Hematopoietic multipotent progenitor cell (in vitro differentiated cells): ENCODE results near the gene NLRP7. TPM values are rescaled to one million over a fixed set of nuclear protein-coding genes. Genes with fewer than 3 reads are reported as not detected.
A peak's percentile ranks its signal among the peaks of the same experiment; 100 is the strongest.
"Not testable (repeated sequence)": the region's sequence is repeated elsewhere in the genome, so short reads cannot be mapped to it uniquely, and the experiment has no call there.

ENCODE experiments used
- DNase-seq, 3 donors: peaks; one replicate each; pipeline ENCODE4 v3.0.0-alpha.2; 2011 to 2015; ENCODE audit warnings: low read depth in 2 of 3, low spot score in 2 of 3
- total RNA-seq: library from RNA; depleted of rRNA; stranded (reverse); fragments of >200 nt; gene quantifications from one replicate; pipeline ENCODE4 v1.2.3, GENCODE V29; 2012

NLRP7 gene
- total RNA-seq, 1 donor, result not detected

- peak in 1 of 3 donors; percentile 18 for DNase-seq
Observed at GRCh38 chr19:54921082-54921481, 26.2 kb downstream of the NLRP7 start.

GRCh38 chr19:54919646-54920563 is 27.4 kb downstream of the NLRP7 start:
- DNase-seq, result not testable (repeated sequence)

- no peak for DNase-seq
Observed at GRCh38 chr19:54918499-54918898, 28.8 kb downstream of the NLRP7 start.

- DNase-seq, result no peak
Observed at GRCh38 chr19:54916822-54917221, 30.5 kb downstream of the NLRP7 start.

DNA sequence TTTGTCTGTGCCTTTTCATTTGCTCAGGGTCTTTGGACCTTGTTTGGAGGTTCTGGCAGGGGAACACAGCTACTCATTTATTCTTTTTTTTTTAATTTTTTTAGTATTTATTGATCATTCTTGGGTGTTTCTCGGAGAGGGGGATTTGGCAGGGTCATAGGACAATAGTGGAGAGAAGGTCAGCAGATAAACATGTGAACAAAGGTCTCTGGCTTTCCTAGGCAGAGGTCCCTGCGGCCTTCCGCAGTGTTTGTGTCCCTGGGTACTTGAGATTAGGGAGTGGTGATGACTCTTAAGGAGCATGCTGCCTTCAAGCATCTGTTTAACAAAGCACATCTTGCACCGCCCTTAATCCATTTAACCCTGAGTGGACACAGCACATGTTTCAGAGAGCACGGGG is 39.4 kb downstream of the NLRP7 start:
- DNase-seq, result not testable (repeated sequence)

DNA sequence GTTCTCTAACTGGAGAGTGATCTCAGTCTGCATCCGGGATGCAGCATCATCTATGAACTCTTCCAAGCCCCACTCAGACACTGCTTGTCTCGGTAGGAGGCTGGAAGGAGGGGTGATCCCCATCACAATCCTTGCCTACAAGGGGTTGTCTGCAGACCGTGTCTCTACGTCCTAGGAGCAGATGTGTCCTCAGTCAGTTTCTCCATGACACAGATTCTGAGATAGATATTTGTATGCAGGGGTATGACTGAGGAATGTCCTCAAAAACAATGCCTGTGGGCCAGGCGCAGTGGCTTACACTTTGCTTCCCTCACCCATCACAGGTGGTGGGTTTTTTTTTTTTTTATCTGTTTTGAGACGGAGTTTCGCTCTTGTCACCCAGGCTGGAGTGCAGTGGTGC is 40.5 kb downstream of the NLRP7 start:
- no peak for DNase-seq

- peak in 1 of 3 donors; percentile 45 for DNase-seq
Observed at GRCh38 chr19:54905803-54906511, 41.4 kb downstream of the NLRP7 start, which contains the start of gene NCR1. TSS of gene NCR1 (plus strand) at chr19:54906148. CDS start at chr19:54906188, 40 bp downstream.

GRCh38 chr19:54905421-54905802 is 41.9 kb downstream of the NLRP7 start:
- DNase-seq, result peak in 1 of 3 donors; percentile 36

- not testable (repeated sequence) for DNase-seq
Observed at GRCh38 chr19:54904261-54904660, 43.1 kb downstream of the NLRP7 start.

- no peak for DNase-seq
Observed at GRCh38 chr19:54903303-54903702, 44.0 kb downstream of the NLRP7 start.

GRCh38 chr19:54902061-54902460 is 45.3 kb downstream of the NLRP7 start:
- DNase-seq, result no peak

DNA sequence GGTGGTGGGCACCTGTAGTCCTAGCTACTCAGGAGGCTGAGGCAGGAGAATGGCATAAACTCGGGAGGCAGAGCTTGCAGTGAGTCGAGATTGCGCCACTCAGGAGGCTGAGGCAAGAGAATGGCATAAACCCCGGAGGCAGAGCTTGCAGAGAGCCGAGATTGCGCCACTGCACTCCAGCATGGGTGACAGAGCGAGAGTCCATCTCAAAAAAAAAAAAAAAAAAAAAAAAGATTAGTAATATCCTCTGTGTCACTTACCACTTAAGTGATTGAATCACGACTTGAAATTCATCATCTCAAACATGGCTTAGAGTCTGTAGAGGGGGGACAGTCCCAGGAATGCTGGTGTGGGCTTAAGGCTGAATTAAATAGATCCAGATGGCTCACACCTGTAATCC is 46.2 kb downstream of the NLRP7 start:
- DNase-seq, result not testable (repeated sequence)

- DNase-seq, result not testable (repeated sequence)
Observed at GRCh38 chr19:54899646-54900045, 47.7 kb downstream of the NLRP7 start.

- DNase-seq, result not testable (repeated sequence)
Observed at GRCh38 chr19:54898685-54899084, 48.6 kb downstream of the NLRP7 start.

- no peak for DNase-seq
Observed at GRCh38 chr19:54896036-54896435, 51.3 kb downstream of the NLRP7 start.

GRCh38 chr19:54894106-54894505 is 53.2 kb downstream of the NLRP7 start:
- DNase-seq, result not testable (repeated sequence)

DNA sequence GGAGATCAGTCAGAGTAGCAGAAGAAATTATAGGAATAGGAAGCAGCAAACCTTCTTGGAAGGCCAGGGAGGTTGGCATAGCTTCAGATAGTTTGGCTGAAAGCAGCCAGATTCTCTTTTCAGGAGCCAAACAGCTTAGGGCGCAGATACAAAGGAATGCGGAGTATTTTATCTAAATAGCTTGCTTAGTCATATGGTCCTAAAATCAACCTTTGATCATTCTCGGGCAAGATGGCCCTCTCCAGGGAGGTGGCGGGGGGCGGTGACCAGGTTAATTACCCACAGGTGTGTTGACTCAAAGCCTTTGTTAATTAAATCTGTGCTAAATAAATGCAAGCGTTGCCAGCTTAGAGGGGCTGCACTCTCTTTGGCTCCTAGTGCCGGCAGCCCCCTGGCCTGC is 53.9 kb downstream of the NLRP7 start:
- DNase-seq, result no peak

DNA sequence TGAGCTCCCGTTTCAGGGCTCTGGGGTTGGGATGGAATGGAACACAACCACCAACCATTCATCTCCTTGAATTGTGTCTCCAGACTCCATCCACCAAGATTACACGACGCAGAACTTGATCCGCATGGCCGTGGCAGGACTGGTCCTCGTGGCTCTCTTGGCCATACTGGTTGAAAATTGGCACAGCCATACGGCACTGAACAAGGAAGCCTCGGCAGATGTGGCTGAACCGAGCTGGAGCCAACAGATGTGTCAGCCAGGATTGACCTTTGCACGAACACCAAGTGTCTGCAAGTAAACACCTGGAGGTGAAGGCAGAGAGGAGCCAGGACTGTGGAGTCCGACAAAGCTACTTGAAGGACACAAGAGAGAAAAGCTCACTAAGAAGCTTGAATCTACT is 57.8 kb downstream of the NLRP7 start:
- no peak for DNase-seq

DNA sequence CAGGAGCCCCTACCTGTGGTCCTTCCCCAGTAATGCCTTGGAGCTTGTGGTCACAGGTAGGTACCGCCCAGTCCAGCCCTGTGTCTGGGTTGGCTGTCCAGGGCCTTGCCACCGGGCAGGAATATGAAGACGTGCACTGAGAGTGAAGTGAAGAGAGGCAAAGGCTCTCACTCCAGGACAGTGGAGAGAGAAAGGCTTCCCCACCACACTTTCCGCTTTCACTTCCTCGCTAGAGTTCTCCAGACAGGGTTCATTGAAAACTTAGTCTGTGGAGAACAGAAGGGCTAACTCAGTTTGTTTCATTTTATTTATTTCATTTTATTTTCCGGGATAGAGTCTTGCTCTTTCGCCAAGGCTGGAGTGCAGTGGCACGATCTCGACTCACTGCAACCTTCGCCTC is 59.1 kb downstream of the NLRP7 start:
- no peak for DNase-seq

- no peak for DNase-seq
Observed at GRCh38 chr19:54883228-54883627, 64.1 kb downstream of the NLRP7 start.

- DNase-seq, result peak in 2 of 3 donors; percentile 46 to 69
Observed at GRCh38 chr19:54882758-54883157, 64.6 kb downstream of the NLRP7 start.

DNA sequence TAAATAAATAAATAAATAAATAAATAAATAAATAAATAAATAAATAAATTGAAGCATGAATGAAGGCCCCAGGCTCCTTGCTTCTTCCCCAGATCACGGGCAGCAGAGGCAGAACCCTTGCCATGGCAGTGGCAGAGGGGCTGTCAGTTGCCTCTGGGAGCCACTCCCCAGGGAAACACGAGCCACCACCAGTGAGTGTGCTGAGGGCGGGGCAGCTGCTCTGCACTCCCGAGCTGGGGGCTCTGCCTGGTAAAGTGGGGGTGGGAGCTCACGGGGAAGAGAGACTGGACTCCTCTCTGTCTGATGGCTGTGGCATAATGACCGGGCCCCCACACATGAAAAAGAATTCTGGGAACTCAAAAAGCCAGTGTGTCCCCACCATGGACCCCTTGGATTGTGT is 65.4 kb downstream of the NLRP7 start:
- no peak for DNase-seq
